AG09309 (cell line): ENCODE results near the gene KHK.
"Not testable (repeated sequence)": the region's sequence is repeated elsewhere in the genome, so short reads cannot be mapped to it uniquely, and the experiment has no call there.

Source experiments
- DNase-seq: peaks from one replicate; pipeline ENCODE4 v3.0.0-alpha.2; 2010; ENCODE audit warnings: low read depth
- H3K4me3 ChIP-seq: 2 replicates; pipeline ENCODE4 v1.5.1; 2011; ENCODE audit warnings: mild to moderate bottlenecking, low read depth, low read length, moderate library complexity; ENCODE audit not compliant: control insufficient read depth
- TF ChIP-seq, protein P1 (sequence below): IDR thresholded peaks from 2 replicates; pipeline ENCODE4 v1.5.1; 2011; ENCODE audit warnings: mild to moderate bottlenecking, low read depth, low read length, inconsistent platforms; ENCODE audit not compliant: insufficient read depth, control insufficient read depth; ENCODE audit errors: missing control alignments

The KHK gene

DNA sequence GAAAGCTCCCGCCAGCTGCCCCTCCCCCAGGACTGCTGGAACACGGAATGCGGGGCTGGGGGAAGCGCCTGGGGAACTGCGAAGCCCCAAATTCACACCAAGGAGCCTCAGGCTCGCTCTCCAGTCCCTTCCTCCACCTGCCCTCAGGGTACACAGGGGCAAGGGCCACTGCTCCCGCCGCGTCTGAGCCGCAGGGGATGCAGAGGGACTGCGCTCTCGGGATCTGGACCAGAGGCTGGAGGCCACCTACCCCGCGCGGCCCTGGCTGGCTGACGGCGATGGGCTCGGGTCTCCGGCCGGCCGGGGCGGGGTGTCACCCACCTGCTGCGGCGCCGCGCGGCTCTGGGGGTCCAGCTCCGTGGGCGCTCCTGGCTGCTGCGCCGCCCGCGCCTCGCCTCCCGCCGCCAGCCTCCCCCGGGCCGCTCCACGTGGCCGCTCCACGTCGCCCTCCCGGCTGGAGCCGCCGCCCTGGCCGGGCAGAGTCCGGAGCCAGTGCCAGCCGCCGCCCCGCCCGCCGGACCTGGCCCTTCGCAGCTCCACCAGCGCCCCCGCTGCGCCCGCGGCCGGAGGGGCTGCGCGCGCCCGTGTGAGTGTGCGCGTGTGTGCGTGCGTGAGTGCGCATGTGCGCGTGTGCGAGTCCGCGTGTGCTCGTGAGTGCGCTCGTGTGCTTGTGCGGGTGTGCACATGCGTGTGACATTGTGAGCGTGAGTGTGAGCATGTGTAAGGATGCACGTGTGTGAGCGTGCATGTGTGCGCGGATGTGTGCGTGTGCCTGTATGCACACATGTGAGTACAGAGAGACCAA lies 32.2 kb downstream of the KHK start, which contains the start of gene CGREF1:
Gene CGREF1, minus strand, starts transcription at position 604 of the 805 bp plus-strand sequence. CDS start 14,762 bp downstream, outside the sequence.
- TF ChIP-seq, protein P1, sequence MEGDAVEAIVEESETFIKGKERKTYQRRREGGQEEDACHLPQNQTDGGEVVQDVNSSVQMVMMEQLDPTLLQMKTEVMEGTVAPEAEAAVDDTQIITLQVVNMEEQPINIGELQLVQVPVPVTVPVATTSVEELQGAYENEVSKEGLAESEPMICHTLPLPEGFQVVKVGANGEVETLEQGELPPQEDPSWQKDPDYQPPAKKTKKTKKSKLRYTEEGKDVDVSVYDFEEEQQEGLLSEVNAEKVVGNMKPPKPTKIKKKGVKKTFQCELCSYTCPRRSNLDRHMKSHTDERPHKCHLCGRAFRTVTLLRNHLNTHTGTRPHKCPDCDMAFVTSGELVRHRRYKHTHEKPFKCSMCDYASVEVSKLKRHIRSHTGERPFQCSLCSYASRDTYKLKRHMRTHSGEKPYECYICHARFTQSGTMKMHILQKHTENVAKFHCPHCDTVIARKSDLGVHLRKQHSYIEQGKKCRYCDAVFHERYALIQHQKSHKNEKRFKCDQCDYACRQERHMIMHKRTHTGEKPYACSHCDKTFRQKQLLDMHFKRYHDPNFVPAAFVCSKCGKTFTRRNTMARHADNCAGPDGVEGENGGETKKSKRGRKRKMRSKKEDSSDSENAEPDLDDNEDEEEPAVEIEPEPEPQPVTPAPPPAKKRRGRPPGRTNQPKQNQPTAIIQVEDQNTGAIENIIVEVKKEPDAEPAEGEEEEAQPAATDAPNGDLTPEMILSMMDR, result no peak
- no peak for DNase-seq
- peak within 1 kb of the TSS; percentile 47 for H3K4me3 ChIP-seq

DNA sequence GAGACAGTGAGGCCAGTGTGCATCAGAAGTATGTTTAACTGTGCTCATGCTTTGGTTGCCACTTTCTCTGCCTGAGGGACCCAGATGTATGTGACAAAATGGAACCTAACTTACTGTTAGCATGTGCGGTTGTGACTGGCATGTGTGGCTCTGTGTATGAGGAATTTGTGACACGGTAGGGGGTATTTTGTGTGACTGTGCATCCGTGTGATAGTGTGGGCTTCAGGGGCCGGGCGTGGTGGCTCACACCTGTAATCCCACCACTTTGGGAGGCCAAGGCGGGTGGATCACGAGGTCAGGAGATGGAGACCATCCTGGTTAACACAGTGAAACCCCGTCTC lies 32.7 kb downstream of the KHK start:
- peak overlapping the region; percentile 30; the same call in 1 of the 2 replicates for H3K4me3 ChIP-seq

DNA sequence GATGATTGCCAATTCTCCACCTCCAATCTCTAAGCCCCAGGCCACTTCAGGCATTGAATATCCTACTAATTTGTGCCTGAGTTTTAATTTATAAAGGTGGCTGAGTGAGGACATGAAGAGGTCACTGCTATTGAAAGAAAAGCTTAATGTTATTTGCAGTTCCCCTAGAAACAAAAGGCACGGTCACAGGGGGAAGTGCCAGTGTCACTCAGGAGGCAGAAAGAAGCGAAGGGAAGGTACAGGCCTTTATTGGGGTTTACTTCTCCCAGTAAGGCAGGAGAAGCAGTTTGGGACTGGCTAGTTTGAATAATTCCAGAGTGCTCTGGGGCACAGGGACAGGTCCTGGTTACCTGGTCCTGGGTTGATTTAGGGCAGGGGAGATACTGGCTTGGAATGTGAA lies 35.3 kb downstream of the KHK start:
- H3K4me3 ChIP-seq, result no peak overlapping the region
- no peak for DNase-seq

More for the DNA sequence above, 32.7 kb downstream of the KHK start:
- not testable (repeated sequence) for DNase-seq

DNA sequence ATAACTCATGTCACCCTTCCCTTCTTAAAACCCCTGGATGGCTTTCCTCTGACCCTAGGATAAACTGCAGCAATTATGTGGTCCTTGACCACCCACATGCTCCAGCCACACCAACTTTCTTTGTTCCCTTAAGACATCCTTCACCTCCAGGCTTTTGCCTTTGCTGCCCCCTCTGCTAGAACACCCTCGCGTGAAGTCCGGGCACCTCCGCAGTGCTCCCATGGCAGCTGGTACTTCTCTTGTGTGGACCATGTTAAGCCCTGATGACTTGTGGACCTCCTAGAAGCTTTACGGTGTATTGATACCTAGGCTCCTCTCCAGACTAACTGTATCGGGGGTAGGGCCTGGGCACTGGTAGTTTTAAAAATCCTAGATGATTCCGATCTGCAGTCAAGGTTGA lies 36.2 kb downstream of the KHK start:
- no peak overlapping the region for H3K4me3 ChIP-seq
- TF ChIP-seq, protein P1, result no peak
- DNase-seq, result no peak

More for the DNA sequence above, 35.3 kb downstream of the KHK start:
- TF ChIP-seq, protein P1, result no peak

DNA sequence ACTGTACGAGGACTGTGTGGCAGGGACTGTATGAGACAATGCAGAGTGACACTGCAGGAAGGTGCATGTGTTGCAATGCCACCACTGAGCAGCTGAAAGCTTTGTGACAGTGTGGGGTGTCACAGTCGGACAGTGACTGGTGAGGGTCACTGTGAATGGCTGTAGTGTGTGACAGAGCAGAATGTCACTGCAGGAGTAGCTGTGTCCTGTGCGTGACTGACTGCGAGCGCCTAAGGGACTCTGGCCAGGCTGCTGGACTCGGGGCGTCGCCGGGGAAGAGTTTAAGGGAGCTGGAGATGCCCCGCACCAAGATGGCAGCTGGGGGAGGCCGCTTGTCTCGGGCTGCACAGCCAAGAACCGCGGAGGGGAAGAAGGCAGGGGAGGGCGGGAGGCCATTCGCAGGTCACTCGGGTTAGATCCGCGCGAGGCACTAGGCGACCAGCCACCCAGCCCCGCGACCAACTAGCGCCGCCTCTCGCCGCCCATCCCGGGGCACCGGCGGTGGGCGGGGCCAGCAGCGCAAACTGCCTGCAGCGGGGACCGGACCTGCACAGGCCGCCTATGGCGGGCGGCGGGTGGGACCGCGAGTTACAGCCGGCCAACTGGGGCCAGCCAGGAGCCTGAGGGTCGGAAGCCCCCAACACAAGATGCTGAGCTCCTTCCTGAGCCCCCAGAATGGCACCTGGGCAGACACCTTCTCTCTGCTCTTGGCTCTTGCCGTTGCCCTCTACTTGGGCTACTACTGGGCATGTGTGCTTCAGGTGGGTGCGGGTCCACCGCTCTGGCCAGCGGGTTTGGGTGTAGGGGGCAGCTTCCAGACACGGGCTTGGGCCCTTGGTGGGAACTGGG lies 37.0 kb downstream of the KHK start, which contains the start of gene ABHD1:
Gene ABHD1, plus strand, starts transcription at position 514 of the 849 bp plus-strand sequence. Its CDS starts 134 bp downstream, at position 648.
- TF ChIP-seq, protein P1, result no peak
- H3K4me3 ChIP-seq, result peak within 1 kb of the TSS; percentile 55
- DNase-seq, result no peak

DNA sequence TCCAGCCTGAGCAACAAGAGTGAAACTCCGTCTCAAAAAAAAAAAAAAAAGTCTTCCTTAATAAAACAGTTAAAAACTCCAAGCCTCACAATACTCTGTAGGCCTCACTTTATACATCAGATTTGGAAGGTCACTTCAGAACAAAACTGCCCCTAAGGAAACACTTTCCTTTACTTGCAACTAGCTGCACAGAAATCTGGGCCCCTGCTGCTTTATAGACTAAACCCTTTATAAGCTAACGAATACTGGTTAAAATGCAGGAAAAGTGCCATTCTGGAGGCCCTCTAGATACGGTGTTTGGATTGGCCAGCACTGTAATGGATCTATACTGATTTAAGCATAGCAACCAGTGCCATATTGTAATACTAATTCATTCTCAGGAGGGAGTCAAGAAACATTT lies 38.5 kb downstream of the KHK start:
- TF ChIP-seq, protein P1, result no peak
- DNase-seq, result no peak
- H3K4me3 ChIP-seq, result no peak overlapping the region
